GM23248 (cell line): Measurements from ENCODE around the gene CACNA1B. TPM values are rescaled to one million over a fixed set of nuclear protein-coding genes. Genes with fewer than 3 reads are reported as not detected.

Source experiments
- DNase-seq: peaks from one replicate; pipeline ENCODE4 v3.0.0-alpha.2; 2015
- H2AFZ ChIP-seq: fragments of 200-600 bp; sonication (generic); 2 replicates; pipeline ENCODE4 v1.6.1; 2016; ENCODE audit warnings: antibody characterized with exemption
- H3F3A ChIP-seq: fragments of 200-600 bp; sonication (generic); 2 replicates; pipeline ENCODE4 v1.6.1; 2016; ENCODE audit warnings: mild to moderate bottlenecking, antibody characterized with exemption, mixed run types; ENCODE audit not compliant: insufficient read depth
- H3K27ac ChIP-seq: fragments of 200-600 bp; sonication (generic); 2 replicates; pipeline ENCODE4 v1.5.1; 2016; ENCODE audit warnings: mild to moderate bottlenecking
- H3K27me3 ChIP-seq: fragments of 200-600 bp; sonication (generic); replicated peaks from 2 replicates; pipeline ENCODE4 v1.6.1; 2016; ENCODE audit warnings: mild to moderate bottlenecking; ENCODE audit not compliant: insufficient read depth
- H3K36me3 ChIP-seq: fragments of 200-600 bp; sonication (generic); 2 replicates; pipeline ENCODE4 v1.6.1; 2016; ENCODE audit warnings: low read depth, mild to moderate bottlenecking
- H3K4me1 ChIP-seq: fragments of 200-600 bp; sonication (generic); 2 replicates; pipeline ENCODE4 v1.6.1; 2016; ENCODE audit warnings: mild to moderate bottlenecking; ENCODE audit not compliant: insufficient read depth
- H3K4me2 ChIP-seq: fragments of 200-600 bp; sonication (generic); one replicate; pipeline ENCODE4 v1.6.1; 2016; ENCODE audit warnings: mild to moderate bottlenecking; ENCODE audit not compliant: unreplicated experiment
- H3K4me3 ChIP-seq: fragments of 200-600 bp; sonication (generic); 2 replicates; pipeline ENCODE4 v1.5.1; 2016; ENCODE audit warnings: mild to moderate bottlenecking
- H3K79me2 ChIP-seq: fragments of 200-600 bp; sonication (generic); 2 replicates; pipeline ENCODE4 v1.6.1; 2016; ENCODE audit warnings: mild to moderate bottlenecking; ENCODE audit not compliant: insufficient read depth
- H3K9ac ChIP-seq: fragments of 200-600 bp; sonication (generic); 2 replicates; pipeline ENCODE4 v1.6.1; 2016; ENCODE audit warnings: mild to moderate bottlenecking
- H3K9me2 ChIP-seq: fragments of 200-600 bp; sonication (generic); 2 replicates; pipeline ENCODE4 v1.6.1; 2016; ENCODE audit warnings: mixed run types, mild to moderate bottlenecking, moderate library complexity; ENCODE audit not compliant: insufficient read depth
- H3K9me3 ChIP-seq: fragments of 200-600 bp; sonication (generic); one replicate; pipeline ENCODE4 v1.6.1; 2017; ENCODE audit warnings: low read depth
- H4K20me1 ChIP-seq: fragments of 200-600 bp; sonication (generic); 2 replicates; pipeline ENCODE4 v1.6.0; 2016; ENCODE audit not compliant: insufficient read depth
- EZH2 ChIP-seq: fragments of 200-600 bp; sonication (generic); IDR thresholded peaks from 2 replicates; pipeline ENCODE4 v1.6.1; 2018; ENCODE audit warnings: antibody characterized with exemption, mild to moderate bottlenecking; ENCODE audit not compliant: insufficient read depth, poor library complexity, severe bottlenecking
- EZH2phosphoT487 ChIP-seq: fragments of 200-600 bp; sonication (generic); IDR thresholded peaks from 2 replicates; pipeline ENCODE4 v1.6.1; 2018; ENCODE audit warnings: antibody characterized with exemption, moderate library complexity, mild to moderate bottlenecking, low read depth; ENCODE audit not compliant: insufficient read depth
- WGBS, 2 experiments: methylation state at CpG; one replicate each; pipeline ENCODE4 v1.1.6; 2015 to 2017; ENCODE audit warnings: low lambda C conversion rate in 2 of 2, low coverage in 1 of 2; ENCODE audit errors: missing lambda C conversion rate in 2 of 2; 5-methylcytosine and 5-hydroxymethylcytosine counted together
- in situ Hi-C: fragments of 300-500 bp; cut with MboI; formaldehyde crosslinking; loops from 2 replicates; pipeline ENCODE4 v1.15.0; 2020
- polyA plus RNA-seq: library from polyadenylated mRNA; unstranded; fragments of >200 nt; fragmentation: Nextera tagmentation; extraction: Ambion mirVana; gene quantifications from 2 replicates; pipeline ENCODE4 v1.2.1, GENCODE V29; 2016
- total RNA-seq: library from RNA; depleted of rRNA; stranded (reverse); fragments of >200 nt; shearing (Covaris generic); gene quantifications from 2 replicates; pipeline ENCODE4 v1.2.3, GENCODE V29; 2014

CACNA1B gene
- total and polyA plus RNA-seq, 2 experiments from 2014 or later, result not detected

DNA sequence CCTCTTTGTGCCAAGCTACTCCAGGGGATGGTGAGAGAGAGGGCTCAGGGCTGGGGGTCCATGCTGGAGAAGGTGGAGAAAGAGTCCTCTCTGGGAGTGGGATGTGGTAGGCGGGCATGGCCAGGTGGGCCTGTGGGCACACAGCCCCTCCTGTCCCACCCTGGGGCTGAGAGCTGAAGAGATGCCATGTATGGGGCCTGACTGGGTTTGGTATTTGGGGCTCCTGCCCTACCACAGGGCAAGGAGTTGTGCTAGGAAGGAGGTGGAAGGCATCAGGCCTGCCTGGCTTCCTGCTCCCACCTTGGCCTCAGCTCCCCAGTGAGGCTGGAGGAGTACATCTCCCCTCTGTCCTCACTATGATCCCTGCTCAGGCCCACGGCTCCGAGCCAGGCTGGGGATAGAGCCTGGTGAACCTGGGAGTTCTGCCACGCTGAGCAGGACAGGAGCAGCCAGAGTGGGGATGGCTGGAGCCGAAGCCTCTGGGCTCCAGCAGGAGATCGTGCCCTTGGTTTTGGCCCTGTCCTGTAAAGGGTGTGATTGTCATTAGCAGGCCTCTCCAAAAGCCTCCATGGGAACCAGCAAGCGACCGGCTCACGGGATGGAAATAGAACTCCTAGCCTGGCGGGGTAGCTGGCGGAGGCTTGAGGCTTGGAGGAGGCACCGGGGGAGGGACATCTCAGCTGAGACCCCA, 75.5 kb downstream of the CACNA1B start:
- DNase-seq, result no peak
- H3K36me3 ChIP-seq, result no peaks in the 10 kb centered on the region
- H2AFZ ChIP-seq, result no peak overlapping the region
- H4K20me1 ChIP-seq, result no peaks in the 10 kb centered on the region
- WGBS, 2 experiments, result 46 to 53% methylated on average over 12 of the region's 12 CpGs
- no peaks in the 10 kb centered on the region for H3F3A ChIP-seq
- no peak overlapping the region for H3K4me3 ChIP-seq
- H3K27ac ChIP-seq, result no peak overlapping the region
- no peak overlapping the region for H3K4me2 ChIP-seq
- H3K9ac ChIP-seq, result no peak overlapping the region
- TF ChIP-seq EZH2phosphoT487 (no peak), EZH2 (no peak)
- no peaks in the 10 kb centered on the region for H3K4me1 ChIP-seq
- no peaks in the 10 kb centered on the region for H3K79me2 ChIP-seq
- in situ Hi-C loops, result no loop called here
- no peaks in the 10 kb centered on the region for H3K9me2 ChIP-seq
- no peaks in the 10 kb centered on the region for H3K27me3 ChIP-seq
- no peaks in the 10 kb centered on the region for H3K9me3 ChIP-seq

- Histone ChIP-seq H4K20me1 (no peaks in the 10 kb centered on the region), H3K27me3 (no peaks in the 10 kb centered on the region), H3K9me2 (no peaks in the 10 kb centered on the region), H3K27ac (no peak overlapping the region), H3K79me2 (no peaks in the 10 kb centered on the region), H3K4me3 (no peak overlapping the region), H3K4me1 (no peaks in the 10 kb centered on the region), H3K9ac (no peak overlapping the region), H3K9me3 (no peaks in the 10 kb centered on the region), H3K36me3 (no peaks in the 10 kb centered on the region), H2AFZ (no peak overlapping the region), H3F3A (no peaks in the 10 kb centered on the region), H3K4me2 (no peak overlapping the region)
- no peak for DNase-seq
- 46 to 56% methylated on average over 9 to 10 of the region's 10 CpGs for WGBS, 2 experiments
- TF ChIP-seq EZH2phosphoT487 (no peak), EZH2 (no peak)
- in situ Hi-C loops, result no loop called here
These were observed 76.3 kb downstream of the CACNA1B start for GRCh38 chr9:137953683-137954438.

- Histone ChIP-seq H3K4me1 (no peaks in the 10 kb centered on the region), H3K9me2 (no peaks in the 10 kb centered on the region), H3K4me2 (no peak overlapping the region), H3K9me3 (no peaks in the 10 kb centered on the region), H4K20me1 (no peaks in the 10 kb centered on the region), H3K9ac (no peak overlapping the region), H2AFZ (no peak overlapping the region), H3F3A (no peaks in the 10 kb centered on the region), H3K27ac (no peak overlapping the region), H3K27me3 (no peaks in the 10 kb centered on the region), H3K79me2 (no peaks in the 10 kb centered on the region), H3K36me3 (no peaks in the 10 kb centered on the region), H3K4me3 (no peak overlapping the region)
- TF ChIP-seq EZH2, result no peak
- no peak for TF ChIP-seq EZH2phosphoT487
- WGBS, 2 experiments, result 35 to 37% methylated on average over 4 to 5 of the region's 5 CpGs
- no peak for DNase-seq
- in situ Hi-C loops, result no loop called here
These were observed 77.6 kb downstream of the CACNA1B start for GRCh38 chr9:137955224-137955570.

DNA sequence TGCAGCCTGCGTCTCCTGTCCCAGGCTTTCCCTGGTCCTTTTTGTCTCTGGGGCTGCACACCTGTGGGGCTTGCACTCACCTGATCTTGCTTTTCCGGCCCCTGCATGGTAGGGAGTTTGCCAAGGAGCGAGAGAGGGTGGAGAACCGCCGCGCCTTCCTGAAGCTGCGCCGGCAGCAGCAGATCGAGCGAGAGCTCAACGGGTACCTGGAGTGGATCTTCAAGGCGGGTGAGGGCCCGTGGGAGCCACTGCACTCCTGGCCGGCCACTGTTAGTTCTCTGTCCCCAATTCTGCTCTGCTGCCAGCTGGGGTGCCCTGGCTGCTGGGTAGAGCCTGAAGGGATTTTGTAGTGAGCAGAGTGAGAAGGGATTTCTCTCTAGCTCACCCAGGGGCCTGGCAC, 78.0 kb downstream of the CACNA1B start:
- WGBS, 2 experiments, result 63% methylated on average over 14 of the region's 14 CpGs
- Histone ChIP-seq H2AFZ (no peak overlapping the region), H3K9me3 (no peaks in the 10 kb centered on the region), H3K4me3 (no peak overlapping the region), H3K36me3 (no peaks in the 10 kb centered on the region), H3K27ac (no peak overlapping the region), H3K4me1 (no peaks in the 10 kb centered on the region), H4K20me1 (no peaks in the 10 kb centered on the region), H3K9ac (no peak overlapping the region), H3K4me2 (no peak overlapping the region), H3F3A (no peaks in the 10 kb centered on the region), H3K27me3 (no peaks in the 10 kb centered on the region), H3K79me2 (no peaks in the 10 kb centered on the region), H3K9me2 (no peaks in the 10 kb centered on the region)
- in situ Hi-C loops, result no loop called here
- no peak for DNase-seq
- TF ChIP-seq EZH2 (no peak), EZH2phosphoT487 (no peak)
